ENCODE results near the gene FBXL3. TPM values are rescaled to one million over a fixed set of nuclear protein-coding genes. Genes with fewer than 3 reads are reported as not detected.

FBXL3 gene
- total and polyA plus RNA-seq, 2 of the 13 experiments (the other 11 are each of a cell fraction or from before 2014, with no cell fraction given) = 11.5 to 18.5 TPM

GRCh38 chr13:77028202-77028601 is 1.2 kb upstream of the FBXL3 start:
- FAIRE-seq (no peak), DNase-seq (ENCODE audit: low spot score) (no peak), ATAC-seq (no peak)
- Histone ChIP-seq H3K4me2 (ENCODE audit: low read depth, low read length) (no peak overlapping the region), H3K9ac (ENCODE audit: insufficient read depth, low read depth, low read length) (no peak overlapping the region), H2AFZ (ENCODE audit: low read length) (no peak overlapping the region), H3K9me3 (ENCODE audit: low read length) (no peaks in the 10 kb centered on the region), H3K79me2 (ENCODE audit: insufficient read depth, low read length) (peaks cover 30% of the 10 kb centered on the region), H3K27ac (ENCODE audit: extremely low read length, insufficient read depth, low read length) (no peak overlapping the region), H3K4me1 (ENCODE audit: insufficient read depth, low read length) (peaks cover 36% of the 10 kb centered on the region), H3K27me3 (ENCODE audit: control insufficient read depth in 1 of 2, insufficient read depth in 2 of 2, low read length in 2 of 2) (no peaks in the 10 kb centered on the region; a peak in 1 of 5 replicates), H4K20me1 (ENCODE audit: insufficient read depth, low read length) (peaks cover 28% of the 10 kb centered on the region), H3K36me3 (replicated peaks in 1 of 2; ENCODE audit: control insufficient read depth in 1 of 2, insufficient read depth in 2 of 2, low read length in 2 of 2) (peaks cover 0 to 4% of the 10 kb centered on the region in 2 experiments; a peak in 1 of 5 replicates), H3K4me3 (replicated peaks in 1 of 3; ENCODE audit: insufficient read depth in 1 of 3, low read depth in 2 of 3, low read length in 3 of 3) (no peak overlapping the region)
- TF ChIP-seq KDM5B (CRISPR knock-in tag; IDR thresholded peaks at IDR 0.05; ENCODE audit: borderline replicate concordance) (no peak), SYNCRIP (IDR thresholded peaks at IDR 0.05; ENCODE audit: insufficient read depth, low read depth, low read length) (no peak), STAT5B (CRISPR knock-in tag; IDR thresholded peaks at IDR 0.05) (no peak), ZKSCAN5 (CRISPR knock-in tag; IDR thresholded peaks at IDR 0.05) (no peak), CREB3 (CRISPR knock-in tag; IDR thresholded peaks at IDR 0.05) (no peak), GABPB1 (CRISPR knock-in tag; IDR thresholded peaks at IDR 0.05) (no peak), CERS6 (CRISPR knock-in tag; IDR thresholded peaks at IDR 0.05) (no peak), AFF4 (CRISPR knock-in tag; IDR thresholded peaks at IDR 0.05) (no peak), IKZF1 (IDR thresholded peaks at IDR 0.05) (no peak), ZKSCAN1 (IDR thresholded peaks at IDR 0.05; ENCODE audit: low read length) (no peak)
- WGBS (ENCODE audit: low lambda C conversion rate) = 36% methylated on average over 5 of the region's 5 CpGs
- ChIA-PET POLR2A (no interaction called here), CTCF (ENCODE audit: low intra/inter-chr PET ratio, low total read pairs) (no interaction called here)
- in situ Hi-C loops (cut with HindIII; ENCODE audit: extremely low pct_ligation_motif_present, low pct_unique_long_range_greater_than_20kb) = no loop called here
- intact Hi-C loops (cut with micrococcal nuclease; ENCODE audit: unreplicated experiment) = loop anchor here (5.0 to 10.0 kb wide), 2 partner anchors 34 to 297 kb away; partner anchors contain the start of gene MYCBP2
- no TSS peak for BruUV-seq (replicated peaks)

All from HepG2 (cell line).